Right renal pelvis (tissue), 4 donors: Measurements from ENCODE around the gene KIAA1614. TPM values are rescaled to one million over a fixed set of nuclear protein-coding genes. Genes with fewer than 3 reads are reported as not detected.

Source experiments
- DNase-seq, 4 donors: peaks; one replicate each; pipeline ENCODE4 v3.0.0-alpha.2; 2013; ENCODE audit warnings: low read depth in 4 of 4, low spot score in 3 of 4, missing footprints in 1 of 4
- polyA plus RNA-seq, 4 donors: library from polyadenylated mRNA; unstranded; fragments of 120-200 nt; gene quantifications; one replicate each; pipeline ENCODE4 v1.2.1, GENCODE V29; 2013; ENCODE audit not compliant: insufficient read length in 4 of 4

Gene KIAA1614
- polyA plus RNA-seq, 4 donors: 8.1 to 11.3 (median 8.7) TPM

DNA sequence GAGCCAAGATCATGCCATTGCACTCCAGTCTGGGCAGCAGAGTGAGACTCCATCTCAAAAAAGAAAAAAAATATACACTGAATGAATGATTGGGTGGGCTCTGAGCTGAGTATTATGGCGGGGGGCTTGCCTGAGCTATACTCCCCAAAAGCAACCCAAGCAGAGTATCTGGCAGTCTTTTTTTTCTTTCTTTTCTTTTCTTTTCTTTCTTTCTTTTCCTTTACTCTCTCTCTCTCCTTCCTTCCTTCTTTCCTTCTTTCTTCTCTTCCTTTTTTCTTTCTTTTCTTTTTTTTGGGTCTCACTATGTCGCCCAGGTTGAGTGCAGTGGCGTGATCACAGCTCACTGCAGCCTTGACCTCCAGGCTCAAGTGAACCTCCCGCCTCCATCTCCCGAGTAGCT lies 27.7 kb downstream of the KIAA1614 start:
- no peak for DNase-seq

DNA sequence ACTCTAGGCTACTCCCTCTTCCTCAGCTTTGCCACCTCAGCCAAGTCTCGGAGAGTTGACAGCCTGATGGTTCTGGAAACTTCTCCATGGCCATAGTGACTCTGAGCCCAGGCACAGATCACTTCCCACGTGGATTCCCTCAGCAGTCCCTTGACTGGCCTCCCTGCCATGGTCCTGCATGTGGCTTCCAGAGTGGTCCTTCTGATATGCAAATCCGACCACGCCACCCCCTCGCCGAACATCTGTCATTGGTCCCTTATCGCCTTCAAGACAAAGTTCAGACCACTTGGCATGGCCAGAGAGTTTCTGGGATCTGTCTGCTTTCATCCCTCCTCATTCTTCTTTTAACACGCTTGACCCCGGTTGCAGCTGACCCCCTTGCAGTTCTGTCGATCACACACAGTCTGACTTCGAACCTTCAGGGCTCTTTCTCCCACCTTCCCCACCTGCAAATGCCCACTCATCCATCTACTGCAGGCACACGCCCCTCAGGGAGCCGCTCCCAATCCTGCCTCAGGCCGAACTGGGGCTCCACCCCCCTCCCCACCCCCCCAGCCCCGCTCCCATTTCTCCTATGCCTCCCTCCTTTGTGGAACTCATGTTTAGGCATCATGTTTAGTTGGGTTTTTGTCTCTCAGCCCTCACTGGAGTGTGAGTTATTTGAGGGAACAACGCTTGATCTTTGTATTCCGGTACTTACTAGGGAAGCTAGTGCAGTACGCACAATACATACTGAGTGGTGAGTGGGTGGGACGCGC lies 29.0 kb downstream of the KIAA1614 start:
- DNase-seq: no peak

DNA sequence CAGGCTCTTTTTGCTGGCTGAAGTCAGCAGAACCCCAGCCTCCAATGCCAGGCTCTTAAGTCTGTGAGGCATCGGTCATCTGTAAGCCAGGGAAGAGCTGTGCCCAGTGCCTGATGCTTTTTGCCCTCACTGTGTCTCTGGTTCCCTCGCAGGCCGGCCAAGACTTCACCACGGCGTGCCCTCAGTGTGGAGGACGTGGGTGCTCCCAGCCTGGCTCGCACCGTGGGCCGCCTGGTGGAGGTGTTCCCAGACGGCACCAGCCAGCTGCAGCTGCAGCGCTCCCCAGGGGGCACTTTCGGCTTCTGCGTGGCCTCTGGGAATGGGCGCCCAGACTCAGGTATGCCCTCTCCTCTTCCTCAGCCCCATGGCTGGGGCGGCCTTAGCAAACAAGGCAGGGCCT lies 32.5 kb downstream of the KIAA1614 start:
- no peak for DNase-seq

DNA sequence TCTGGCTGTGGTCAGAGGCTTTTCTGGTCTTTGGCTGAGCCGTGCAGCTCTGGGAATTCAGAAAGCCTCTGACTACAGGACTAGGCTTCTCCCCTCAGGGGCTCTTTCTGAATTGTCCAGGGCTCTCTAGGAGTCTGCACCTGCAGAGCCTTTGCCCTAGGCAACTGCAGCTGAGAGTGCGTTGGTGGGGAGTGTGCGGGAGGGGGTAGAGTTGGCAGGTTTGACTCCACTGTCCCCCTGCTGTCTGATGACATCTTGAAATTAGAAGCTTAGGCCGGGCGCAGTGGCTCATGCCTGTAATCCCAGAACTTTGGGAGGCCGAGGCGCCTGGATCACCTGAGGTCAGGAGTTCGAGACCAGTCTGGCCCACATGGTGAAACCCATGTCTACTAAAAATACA lies 32.9 kb downstream of the KIAA1614 start:
- no peak for DNase-seq

DNA sequence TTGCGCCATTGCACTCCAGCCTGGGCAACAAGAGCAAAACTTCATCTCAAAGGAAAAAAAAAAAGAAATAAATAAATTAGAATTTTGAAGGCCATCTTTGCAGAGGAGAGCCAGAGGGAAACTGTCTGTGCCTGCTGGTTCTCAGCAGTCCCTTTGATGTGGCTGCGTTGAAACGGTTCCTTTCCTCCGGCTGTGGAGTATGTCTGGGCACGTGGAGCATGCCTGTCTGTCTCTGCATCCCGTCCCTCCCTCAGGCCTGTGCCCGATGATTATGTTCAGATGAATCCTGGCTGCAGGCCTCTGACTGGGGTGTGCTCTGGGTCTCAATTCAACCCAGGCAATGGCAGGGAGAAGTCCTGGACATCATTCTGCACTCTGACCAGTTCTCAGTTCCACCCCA lies 33.4 kb downstream of the KIAA1614 start:
- no peak for DNase-seq

DNA sequence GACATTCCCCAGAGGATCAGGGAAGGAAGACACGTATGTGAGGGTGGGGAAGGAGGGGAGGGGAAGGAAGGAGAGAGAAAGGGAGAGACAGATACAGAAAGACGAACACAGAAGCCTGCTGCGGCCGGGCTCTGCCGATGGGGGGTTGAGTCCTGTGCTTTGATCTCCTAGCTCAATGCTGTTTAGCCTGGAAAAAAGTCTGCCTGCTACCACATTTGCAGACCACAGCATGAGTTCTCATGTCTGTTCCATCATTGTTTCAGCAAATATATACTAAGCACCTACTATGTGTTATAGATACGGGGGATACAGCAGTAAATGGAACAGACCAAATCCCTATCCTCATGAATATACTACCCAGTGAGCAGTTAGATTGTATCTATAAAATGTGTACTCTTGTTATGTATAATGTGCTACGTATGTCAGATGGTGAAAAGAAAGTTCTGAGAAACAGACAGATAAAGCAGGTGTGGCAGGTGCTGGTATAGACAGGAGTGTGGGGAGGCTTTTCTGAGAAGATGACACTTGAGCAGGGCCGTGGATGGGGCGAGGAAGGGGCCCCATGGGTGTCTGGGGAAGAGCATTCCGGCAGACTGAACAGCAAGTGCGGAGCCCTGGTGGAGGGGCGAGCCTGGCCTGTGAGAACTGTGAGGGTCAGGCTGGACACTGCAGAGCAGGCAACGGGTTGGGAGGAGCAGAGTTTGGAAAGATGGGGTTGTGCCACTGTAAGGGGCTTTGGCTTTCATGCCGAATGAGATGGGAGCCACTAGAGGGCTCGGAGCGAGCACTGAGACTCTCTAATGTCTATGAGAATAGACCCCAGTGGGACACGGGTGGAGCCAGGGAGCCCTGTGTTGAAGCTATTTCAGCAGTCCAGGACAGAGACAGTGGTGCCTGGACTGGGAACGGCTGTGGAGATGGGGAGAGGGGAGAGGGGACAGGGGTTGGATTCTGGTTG lies 34.1 kb downstream of the KIAA1614 start:
- DNase-seq: no peak

DNA sequence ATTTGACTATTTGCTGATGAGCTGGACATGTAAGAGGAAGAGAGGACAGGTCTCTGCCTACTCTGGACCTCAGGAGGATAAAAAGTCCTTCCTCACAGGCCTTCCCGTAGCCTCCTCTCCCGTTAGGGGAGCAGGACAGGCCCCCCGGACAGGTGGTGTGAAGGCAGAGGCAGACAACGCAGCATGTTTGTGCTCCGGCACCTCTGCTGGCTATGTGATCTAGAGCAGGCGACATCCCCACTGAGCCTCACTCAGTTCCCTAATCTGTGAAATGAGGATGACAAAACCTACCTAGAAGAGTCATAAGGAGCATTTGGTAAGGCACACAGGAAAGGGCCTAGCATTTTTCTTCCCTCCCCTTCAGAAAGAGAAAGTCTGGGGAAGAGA lies 34.8 kb downstream of the KIAA1614 start:
- no peak for DNase-seq

DNA sequence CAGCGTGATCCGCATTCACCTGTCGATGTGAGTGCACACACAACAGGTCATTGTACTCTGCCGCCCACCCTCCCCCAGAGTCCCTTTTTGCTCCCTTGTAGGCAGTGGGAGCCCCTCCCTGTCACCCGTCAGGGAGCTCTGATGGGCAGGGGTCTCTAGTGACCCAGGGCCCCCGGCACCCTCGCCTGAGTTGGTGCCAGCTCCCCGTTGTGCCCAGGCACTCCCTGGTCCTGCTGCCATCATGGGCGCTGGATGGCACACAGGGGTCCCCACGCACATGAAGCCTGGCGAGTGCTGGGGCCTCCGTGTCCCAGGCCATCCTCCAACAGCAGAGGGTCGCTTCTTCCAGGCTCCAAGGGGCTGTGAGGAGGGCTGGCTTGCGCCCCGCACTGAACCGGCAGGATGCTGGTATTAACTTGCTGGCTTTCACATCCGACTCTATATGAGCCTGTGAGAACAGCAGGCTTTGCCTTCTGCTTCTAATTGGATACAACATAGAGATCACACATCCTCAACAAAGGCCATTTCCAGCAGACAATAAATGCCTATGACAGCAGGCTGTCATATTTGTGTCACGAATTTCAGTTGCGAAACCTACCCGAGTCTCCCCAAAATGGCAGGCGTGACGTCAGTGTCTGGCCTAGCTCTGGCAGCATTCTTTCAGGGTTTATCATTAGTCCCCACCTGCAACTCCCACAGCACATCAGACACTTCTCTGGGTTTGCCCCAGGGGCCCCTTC lies 35.4 kb downstream of the KIAA1614 start:
- no peak for DNase-seq

DNA sequence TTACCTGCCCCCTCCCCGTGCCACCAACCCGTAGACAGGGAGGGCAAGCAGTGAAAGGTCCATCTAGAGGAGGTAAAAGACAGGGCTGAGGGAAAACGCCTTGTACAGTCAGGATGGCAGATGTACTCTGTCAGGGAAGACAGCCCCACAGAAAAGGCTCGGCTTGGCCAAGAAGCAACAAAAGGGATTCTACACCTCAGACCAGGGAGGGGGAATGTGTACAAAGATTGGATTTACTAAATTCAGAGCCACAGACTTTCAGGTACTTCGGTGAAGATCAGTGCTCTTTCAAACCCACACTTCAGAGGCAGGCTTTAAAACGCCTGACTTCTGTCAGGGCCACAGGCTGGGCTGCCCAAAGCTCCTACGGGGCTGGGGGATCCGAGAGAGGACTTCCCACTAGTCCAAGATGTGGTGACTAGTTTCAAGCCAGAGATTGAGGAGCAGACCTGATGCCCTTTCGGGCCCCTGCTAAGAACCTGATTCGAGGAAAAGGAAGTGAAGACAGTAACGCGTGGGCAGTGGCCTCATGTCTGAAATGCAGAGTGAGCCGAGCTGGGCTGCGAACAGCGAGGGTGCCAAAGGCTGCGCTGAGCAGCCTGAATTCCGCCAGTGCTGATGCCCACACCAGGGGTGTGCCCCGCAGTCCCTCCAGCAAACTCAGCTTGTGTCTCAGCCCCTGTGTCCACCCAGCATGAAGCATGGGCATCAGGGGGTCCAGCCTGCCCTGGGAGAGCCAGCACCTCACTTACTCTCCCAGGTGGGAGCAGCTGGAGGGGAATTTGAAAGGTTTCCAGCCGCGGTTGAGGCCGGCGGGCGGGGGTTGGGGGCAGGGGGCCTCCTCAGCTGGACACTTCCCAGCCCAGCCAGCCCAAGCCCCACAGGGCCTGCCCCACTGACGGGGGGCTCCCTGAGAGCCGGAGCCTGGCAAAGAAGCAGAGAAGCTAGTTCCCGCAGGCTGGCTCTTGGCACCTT lies 36.2 kb downstream of the KIAA1614 start:
- DNase-seq: no peak

DNA sequence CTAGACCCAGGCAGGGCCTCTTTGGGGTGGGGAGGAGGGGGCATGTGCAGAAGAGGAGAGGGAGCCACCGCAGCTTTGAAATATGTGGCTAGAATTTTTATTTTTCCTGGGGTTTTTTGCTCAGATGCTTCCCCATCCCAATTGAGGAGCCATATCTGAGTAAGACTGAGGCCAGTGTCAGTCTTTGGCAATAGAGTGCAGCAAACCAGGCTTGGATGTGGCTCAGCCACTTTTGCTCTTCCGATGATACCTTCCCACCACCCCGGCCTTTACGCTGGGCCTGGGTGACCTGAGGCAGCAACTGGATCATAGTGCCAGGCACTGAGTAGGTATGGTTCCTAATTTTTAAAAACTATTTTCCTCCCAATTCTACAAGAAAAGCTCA lies 36.9 kb downstream of the KIAA1614 start:
- DNase-seq: no peak

DNA sequence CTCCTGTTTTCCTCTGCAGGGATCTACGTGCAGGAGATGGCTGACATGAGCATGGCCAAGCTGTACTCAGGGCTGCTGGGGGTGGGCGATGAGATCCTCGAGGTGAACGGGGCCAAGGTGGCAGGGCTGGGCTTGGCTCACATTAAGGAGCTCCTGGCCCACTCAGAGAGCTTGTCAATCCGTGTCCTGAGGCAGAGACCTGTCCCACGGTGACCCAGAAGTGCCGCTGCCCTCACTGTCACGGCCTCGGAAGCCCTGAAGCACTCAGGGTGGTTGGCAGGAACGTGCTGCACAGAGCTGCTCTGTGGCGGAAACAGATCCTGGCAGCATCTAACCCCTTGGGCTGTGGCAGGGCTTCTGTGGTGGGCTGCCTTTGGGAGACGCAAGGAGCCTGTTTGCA lies 37.6 kb downstream of the KIAA1614 start:
- DNase-seq: no peak

DNA sequence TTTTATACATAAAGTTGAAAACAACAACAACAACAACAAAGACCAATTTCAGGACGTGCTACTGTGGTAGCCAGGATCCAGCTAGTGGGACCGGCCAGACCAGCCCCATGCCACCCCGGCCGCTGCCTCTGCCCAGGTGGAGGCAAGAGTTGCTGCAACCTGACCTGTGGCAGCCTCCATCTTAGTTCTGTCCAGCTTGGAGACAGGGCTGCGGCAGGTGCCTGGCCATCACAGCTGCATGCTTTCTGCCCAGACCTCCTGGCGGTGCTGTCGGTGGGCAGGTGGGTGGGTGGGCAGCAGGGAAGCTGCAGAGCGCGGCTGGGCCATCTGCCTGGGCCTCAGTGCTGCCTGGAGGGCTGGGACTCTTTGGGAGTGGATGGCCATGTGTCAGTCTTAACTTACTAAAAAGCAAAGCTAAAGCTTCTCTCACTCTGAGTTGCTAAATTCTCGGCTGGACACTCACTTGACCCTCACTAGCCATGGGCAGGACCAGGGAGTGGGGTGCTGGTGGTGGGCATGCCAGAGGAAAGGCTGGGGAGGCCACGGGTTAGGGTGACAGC lies 38.6 kb downstream of the KIAA1614 start:
- DNase-seq: no peak

DNA sequence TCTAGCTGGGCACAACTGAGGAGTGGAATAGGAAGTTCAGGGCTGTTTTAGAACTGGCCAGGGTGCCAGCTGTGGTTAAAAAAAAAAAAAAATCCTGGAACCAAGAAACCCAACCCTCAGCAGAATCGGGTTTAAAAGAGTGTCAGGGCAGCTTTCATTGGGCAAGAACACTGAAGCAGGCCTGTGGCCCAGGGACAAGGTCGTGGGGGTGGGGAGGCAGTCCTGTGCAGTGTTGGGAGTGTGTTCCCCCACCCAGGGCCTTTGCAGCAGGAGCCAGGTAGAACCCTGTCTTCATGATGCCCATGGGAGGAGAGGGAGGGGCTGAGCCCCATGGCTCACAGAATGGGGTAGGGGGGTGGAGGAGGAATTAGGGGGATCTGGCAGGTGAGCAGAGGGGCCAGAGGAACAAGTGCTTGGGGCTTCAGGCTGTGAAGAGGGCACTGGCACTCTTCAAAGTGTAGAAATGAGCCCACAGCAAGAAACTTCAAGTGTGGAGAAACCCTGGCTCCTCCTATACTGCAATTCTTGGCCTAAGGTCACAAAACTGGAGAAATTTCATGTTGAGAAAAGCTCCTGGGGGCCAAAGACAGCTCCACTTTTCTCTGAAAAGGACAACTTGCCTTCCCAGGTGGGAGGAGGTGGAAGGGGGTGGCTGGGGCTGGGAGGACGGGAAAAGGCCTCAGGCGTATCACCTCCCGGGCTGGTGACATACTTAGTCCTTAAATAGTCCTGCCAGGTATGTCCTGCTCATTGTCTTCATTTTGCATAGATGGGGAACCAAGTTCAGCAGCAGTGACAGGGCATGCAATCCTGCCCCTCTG lies 39.3 kb downstream of the KIAA1614 start:
- no peak for DNase-seq

DNA sequence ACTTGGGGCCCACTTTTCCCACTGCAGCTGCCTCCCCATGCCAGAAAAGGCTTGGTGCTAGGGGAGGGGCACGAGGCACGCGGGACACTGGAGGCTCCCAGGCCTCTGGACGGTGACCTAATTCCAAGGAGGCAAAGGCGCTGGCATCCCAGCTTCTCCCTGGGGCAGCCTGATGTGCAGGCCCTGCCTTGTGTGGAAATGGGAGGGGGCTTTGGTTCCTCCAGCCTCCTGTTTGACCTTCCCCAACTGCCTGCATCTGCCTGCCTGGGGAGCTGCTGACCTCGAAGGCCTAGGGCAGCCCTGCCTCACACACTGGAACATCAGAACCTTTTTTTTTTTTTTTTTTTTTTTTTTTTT lies 39.9 kb downstream of the KIAA1614 start:
- DNase-seq: no peak

DNA sequence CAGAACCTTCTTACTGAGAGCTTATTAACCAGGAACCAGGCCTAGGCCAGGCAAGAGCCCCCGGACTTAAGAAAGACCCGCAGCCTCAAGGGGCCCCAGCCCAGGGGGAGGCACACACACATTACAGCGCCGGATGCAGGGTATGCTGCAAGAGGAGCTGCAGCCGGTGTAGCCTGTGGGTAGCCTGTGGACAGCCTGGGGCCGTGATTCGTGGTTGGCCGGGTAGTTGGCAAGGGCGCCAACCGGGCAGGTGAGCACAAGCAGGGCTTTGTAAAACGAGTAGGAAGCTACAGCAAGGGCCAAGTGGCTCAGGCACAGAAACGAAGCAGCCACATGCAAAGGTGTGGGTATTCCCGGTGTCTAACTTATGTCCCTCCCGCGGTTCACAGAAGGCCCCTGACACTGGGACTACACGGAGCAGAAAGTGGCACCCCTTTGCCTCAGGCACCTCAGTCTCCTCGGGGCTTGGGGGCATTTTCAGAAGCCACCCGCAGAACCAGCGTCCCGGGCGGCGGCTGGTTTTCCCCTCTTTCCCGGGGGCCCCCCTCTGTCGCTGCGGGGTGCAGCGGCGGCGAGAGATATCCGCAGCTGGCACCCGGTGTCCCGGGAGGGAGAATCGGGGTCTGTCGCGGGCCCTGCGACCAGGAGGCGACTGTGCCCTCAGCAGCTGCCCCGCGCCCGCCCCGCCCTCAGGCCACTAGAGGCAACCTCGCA lies 40.8 kb downstream of the KIAA1614 start:
- no peak for DNase-seq

DNA sequence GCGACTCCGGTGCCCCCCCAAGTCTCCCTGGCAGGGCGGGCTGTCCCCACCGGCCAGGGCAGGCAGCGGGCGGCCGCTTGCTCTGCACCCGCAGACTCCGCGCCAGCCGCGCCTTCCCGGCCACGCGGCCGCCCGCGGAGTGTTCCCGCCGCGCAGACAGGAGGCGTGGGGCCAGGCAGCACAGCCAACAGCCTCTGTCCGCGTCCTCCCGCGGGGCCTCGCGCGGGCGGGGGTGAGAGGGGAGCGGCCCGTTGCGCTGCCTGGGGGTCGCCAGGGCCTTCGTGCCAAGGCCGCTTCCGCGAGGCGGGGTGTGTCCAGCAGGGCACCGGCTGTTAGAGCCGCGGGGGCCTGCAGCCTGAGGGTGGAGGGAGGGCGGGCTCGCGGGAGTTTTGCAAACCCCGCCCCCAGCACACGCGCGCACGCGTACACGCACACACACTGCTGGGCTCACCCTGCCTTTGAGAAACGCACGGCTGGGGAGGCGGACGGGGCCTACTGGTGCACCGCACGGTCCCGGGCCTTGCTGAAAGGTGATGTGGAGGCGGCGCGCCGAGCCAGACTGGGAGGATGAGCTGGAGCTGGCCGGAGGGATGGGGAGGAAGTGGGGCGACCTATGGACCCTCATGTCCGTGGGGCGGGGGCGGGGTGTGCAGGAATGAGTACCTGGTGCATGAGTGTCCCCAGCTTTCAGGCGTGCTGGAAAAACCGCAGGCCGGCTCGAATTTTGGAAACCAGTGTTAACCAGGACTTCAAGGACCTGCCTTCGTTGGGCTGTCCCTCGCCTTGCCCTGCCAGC lies 41.5 kb downstream of the KIAA1614 start:
- peak in 1 of 4 donors; percentile 42 for DNase-seq

DNA sequence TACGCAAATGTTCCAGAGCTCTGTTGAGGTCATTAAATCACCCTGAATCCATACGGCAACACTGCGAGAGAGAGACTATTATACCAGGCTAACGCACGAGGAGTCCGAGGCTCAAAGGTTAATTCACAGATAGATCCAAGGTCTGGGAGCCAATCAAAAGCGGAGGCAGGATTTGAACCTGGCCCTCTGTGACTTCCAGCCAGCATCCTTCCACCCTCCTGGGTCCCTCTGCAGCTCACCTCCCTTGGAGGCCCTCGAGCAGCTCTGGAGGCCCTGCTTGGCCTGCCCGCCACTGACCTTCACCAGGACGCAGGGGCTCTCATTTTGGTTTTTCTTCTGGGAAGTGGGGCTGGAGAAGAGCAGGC lies 42.1 kb downstream of the KIAA1614 start:
- DNase-seq: no peak
